GM12875 (cell line): ENCODE measurements around the gene OR1K1.

Experiments used
- H3K4me3 ChIP-seq: one replicate; pipeline ENCODE4 v1.5.1; 2011; ENCODE audit warnings: low read depth, low read length, control low read depth
- TF ChIP-seq, protein P1 (sequence below): IDR thresholded peaks from 2 replicates; pipeline ENCODE4 v1.5.1; 2011; ENCODE audit warnings: low read depth, mild to moderate bottlenecking, control low read depth, inconsistent platforms, low read length, moderate library complexity, borderline replicate concordance; ENCODE audit not compliant: insufficient read depth

OR1K1 gene, protein sequence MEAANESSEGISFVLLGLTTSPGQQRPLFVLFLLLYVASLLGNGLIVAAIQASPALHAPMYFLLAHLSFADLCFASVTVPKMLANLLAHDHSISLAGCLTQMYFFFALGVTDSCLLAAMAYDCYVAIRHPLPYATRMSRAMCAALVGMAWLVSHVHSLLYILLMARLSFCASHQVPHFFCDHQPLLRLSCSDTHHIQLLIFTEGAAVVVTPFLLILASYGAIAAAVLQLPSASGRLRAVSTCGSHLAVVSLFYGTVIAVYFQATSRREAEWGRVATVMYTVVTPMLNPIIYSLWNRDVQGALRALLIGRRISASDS

GRCh38 chr9:122800066-122801060 lies at the start of gene OR1K1:
TSS of gene OR1K1 (plus strand) at chr9:122800123. CDS start at chr9:122800123, 0 bp downstream.
- H3K4me3 ChIP-seq = no peak within 1 kb of the TSS
- TF ChIP-seq, protein P1, sequence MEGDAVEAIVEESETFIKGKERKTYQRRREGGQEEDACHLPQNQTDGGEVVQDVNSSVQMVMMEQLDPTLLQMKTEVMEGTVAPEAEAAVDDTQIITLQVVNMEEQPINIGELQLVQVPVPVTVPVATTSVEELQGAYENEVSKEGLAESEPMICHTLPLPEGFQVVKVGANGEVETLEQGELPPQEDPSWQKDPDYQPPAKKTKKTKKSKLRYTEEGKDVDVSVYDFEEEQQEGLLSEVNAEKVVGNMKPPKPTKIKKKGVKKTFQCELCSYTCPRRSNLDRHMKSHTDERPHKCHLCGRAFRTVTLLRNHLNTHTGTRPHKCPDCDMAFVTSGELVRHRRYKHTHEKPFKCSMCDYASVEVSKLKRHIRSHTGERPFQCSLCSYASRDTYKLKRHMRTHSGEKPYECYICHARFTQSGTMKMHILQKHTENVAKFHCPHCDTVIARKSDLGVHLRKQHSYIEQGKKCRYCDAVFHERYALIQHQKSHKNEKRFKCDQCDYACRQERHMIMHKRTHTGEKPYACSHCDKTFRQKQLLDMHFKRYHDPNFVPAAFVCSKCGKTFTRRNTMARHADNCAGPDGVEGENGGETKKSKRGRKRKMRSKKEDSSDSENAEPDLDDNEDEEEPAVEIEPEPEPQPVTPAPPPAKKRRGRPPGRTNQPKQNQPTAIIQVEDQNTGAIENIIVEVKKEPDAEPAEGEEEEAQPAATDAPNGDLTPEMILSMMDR = no peak

DNA sequence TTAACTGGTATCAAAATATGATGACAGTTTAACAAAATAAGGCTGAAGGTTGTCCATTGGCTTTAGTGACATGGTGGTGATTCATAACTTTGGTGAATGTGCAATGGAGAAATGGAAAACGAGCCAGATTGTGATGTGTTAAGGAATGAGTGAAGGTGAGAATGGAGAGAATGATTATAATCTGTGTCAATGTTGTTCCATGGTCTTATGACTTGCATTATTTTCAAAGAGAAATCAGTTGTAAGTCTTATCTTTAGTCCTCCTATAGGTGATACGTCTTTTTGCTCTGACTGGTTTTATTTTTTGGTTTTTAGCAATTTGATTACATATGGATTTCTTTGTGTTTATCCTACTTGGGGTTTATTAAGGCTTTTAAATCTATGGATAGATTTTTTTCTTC lies 45.1 kb upstream of the OR1K1 start:
- TF ChIP-seq, protein P1 = no peak
- H3K4me3 ChIP-seq = no peak overlapping the region

DNA sequence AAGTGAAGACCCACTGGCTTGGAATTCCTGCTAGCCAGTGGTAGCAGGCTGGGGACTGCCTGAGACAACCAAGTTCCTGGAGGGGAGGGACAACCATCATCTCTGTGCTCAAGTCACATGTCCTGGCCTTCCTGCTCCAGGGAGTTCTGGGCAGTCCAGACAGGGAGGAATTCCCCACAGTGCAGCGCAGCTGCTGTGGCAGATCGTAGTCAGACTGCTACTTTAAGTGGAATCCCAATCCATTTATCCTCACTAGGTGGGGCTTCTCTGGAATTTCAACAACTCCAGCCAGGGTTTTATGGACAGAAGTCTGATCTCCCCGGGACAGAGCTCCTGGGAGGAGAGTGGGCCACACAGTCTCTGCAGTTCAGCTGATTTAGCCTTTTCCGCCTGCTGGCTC lies 32.1 kb upstream of the OR1K1 start:
- TF ChIP-seq, protein P1 = no peak
- no peak overlapping the region for H3K4me3 ChIP-seq

DNA sequence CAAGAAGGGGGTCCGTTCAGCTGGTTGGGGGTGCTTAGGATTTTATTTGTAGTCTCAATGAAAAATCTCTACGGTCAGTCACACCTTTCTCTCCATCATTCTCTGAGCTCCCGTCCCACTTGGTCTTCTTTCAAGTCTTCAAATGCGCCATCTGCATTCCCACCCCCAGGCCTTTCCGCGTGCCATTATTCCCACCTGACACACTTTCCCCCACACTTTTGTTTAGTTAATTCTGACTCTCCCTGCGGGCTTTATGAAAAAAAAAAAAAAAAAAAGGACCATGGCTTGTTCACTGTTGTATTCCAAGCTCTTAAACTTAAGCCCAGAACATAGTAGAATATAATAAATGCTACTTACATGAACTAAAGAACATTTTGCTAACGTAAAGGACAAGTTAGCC lies 22.9 kb upstream of the OR1K1 start:
- TF ChIP-seq, protein P1 = no peak
- H3K4me3 ChIP-seq = no peak overlapping the region

GRCh38 chr9:122777935-122778627 lies 21.8 kb upstream of the OR1K1 start:
- no peak overlapping the region for H3K4me3 ChIP-seq
- TF ChIP-seq, protein P1 = no peak

DNA sequence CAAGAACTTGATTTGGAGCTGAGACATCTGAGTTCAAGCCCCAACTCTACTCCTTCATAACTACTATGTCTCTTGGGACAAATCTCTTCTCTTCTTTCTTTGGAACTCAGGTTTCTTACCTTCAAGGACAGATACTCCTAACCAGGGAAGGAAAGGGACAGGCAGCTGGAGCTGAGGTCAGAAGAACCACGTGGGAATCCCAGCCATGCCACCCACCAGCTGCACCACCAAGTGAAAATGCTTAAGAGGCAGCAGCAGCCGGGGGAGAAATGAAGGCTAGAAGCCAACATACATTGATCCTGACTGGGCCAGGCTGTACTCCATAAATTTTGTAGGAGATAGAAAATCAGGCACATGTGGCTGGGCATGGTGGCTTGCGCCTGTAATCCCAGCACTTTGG lies 20.7 kb upstream of the OR1K1 start:
- H3K4me3 ChIP-seq = no peak overlapping the region
- TF ChIP-seq, protein P1 = no peak
